ENCODE measurements around the gene SYNGR3. TPM values are rescaled to one million over a fixed set of nuclear protein-coding genes. Genes with fewer than 3 reads are reported as not detected.

The SYNGR3 gene
- total and polyA plus RNA-seq, 2 of the 13 experiments (the other 11 are each of a cell fraction or from before 2014, with no cell fraction given), result 0.97 to 5.7 TPM

GRCh38 chr16:1941162-1942046 lies 48.4 kb upstream of the SYNGR3 start (continued):
- TF ChIP-seq ZSCAN9 (CRISPR knock-in tag; IDR thresholded peaks at IDR 0.05; ENCODE audit: borderline replicate concordance), result no peak; the same call in 1 of the 2 replicates
- TF ChIP-seq ZFY (CRISPR knock-in tag; IDR thresholded peaks at IDR 0.05), result no peak
- no peak for TF ChIP-seq GTF2F1 (IDR thresholded peaks at IDR 0.05; ENCODE audit: low read length)
- no peak for TF ChIP-seq NONO (IDR thresholded peaks at IDR 0.05)
- no peak for TF ChIP-seq NONO (CRISPR knock-in tag; conservative IDR thresholded peaks at IDR 0.05)
- TF ChIP-seq BRD4 (CRISPR knock-in tag; IDR thresholded peaks at IDR 0.05), result peak; percentile 58
- no peak for TF ChIP-seq HOXA7 (CRISPR knock-in tag; IDR thresholded peaks at IDR 0.05)
- TF ChIP-seq, protein P1, sequence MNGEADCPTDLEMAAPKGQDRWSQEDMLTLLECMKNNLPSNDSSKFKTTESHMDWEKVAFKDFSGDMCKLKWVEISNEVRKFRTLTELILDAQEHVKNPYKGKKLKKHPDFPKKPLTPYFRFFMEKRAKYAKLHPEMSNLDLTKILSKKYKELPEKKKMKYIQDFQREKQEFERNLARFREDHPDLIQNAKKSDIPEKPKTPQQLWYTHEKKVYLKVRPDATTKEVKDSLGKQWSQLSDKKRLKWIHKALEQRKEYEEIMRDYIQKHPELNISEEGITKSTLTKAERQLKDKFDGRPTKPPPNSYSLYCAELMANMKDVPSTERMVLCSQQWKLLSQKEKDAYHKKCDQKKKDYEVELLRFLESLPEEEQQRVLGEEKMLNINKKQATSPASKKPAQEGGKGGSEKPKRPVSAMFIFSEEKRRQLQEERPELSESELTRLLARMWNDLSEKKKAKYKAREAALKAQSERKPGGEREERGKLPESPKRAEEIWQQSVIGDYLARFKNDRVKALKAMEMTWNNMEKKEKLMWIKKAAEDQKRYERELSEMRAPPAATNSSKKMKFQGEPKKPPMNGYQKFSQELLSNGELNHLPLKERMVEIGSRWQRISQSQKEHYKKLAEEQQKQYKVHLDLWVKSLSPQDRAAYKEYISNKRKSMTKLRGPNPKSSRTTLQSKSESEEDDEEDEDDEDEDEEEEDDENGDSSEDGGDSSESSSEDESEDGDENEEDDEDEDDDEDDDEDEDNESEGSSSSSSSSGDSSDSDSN (CRISPR knock-in tag; IDR thresholded peaks at IDR 0.05), result peak; percentile 61; the same call in 1 of the 2 replicates
- TF ChIP-seq ZNF484 (CRISPR knock-in tag; IDR thresholded peaks at IDR 0.05; ENCODE audit: borderline replicate concordance, low read depth), result no peak
- TF ChIP-seq ZNF749 (CRISPR knock-in tag; IDR thresholded peaks at IDR 0.05; ENCODE audit: borderline replicate concordance), result 0 out of 2 replicates have a peak, but pooled peaks have one; percentile 63
- no peak for TF ChIP-seq SOX6 (IDR thresholded peaks at IDR 0.05)
- no peak for TF ChIP-seq SOX6 (CRISPR knock-in tag; IDR thresholded peaks at IDR 0.05)
- 0 out of 2 replicates have a peak, but pooled peaks have one; percentile 19 for TF ChIP-seq CREB1 (IDR thresholded peaks at IDR 0.05)
- no peak for TF ChIP-seq CREB1 (CRISPR knock-in tag; IDR thresholded peaks at IDR 0.05)
- TF ChIP-seq MED13 (CRISPR knock-in tag; IDR thresholded peaks at IDR 0.05), result no peak
- TF ChIP-seq, protein P2, sequence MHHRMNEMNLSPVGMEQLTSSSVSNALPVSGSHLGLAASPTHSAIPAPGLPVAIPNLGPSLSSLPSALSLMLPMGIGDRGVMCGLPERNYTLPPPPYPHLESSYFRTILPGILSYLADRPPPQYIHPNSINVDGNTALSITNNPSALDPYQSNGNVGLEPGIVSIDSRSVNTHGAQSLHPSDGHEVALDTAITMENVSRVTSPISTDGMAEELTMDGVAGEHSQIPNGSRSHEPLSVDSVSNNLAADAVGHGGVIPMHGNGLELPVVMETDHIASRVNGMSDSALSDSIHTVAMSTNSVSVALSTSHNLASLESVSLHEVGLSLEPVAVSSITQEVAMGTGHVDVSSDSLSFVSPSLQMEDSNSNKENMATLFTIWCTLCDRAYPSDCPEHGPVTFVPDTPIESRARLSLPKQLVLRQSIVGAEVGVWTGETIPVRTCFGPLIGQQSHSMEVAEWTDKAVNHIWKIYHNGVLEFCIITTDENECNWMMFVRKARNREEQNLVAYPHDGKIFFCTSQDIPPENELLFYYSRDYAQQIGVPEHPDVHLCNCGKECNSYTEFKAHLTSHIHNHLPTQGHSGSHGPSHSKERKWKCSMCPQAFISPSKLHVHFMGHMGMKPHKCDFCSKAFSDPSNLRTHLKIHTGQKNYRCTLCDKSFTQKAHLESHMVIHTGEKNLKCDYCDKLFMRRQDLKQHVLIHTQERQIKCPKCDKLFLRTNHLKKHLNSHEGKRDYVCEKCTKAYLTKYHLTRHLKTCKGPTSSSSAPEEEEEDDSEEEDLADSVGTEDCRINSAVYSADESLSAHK (CRISPR knock-in tag; IDR thresholded peaks at IDR 0.05; ENCODE audit: borderline replicate concordance), result no peak
- peak; percentile 47 for TF ChIP-seq HNRNPLL (IDR thresholded peaks at IDR 0.05; ENCODE audit: low read depth, low read length, poor library complexity, severe bottlenecking)
- TF ChIP-seq ZBTB42 (CRISPR knock-in tag; IDR thresholded peaks at IDR 0.05), result no peak
- TF ChIP-seq, protein P3, sequence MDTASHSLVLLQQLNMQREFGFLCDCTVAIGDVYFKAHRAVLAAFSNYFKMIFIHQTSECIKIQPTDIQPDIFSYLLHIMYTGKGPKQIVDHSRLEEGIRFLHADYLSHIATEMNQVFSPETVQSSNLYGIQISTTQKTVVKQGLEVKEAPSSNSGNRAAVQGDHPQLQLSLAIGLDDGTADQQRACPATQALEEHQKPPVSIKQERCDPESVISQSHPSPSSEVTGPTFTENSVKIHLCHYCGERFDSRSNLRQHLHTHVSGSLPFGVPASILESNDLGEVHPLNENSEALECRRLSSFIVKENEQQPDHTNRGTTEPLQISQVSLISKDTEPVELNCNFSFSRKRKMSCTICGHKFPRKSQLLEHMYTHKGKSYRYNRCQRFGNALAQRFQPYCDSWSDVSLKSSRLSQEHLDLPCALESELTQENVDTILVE (CRISPR knock-in tag; IDR thresholded peaks at IDR 0.05), result no peak
- TF ChIP-seq ZNF737 (CRISPR knock-in tag; IDR thresholded peaks at IDR 0.05; ENCODE audit: borderline replicate concordance), result 0 out of 2 replicates have a peak, but pooled peaks have one; percentile 21
- peak; percentile 77 for TF ChIP-seq SSRP1 (CRISPR knock-in tag; IDR thresholded peaks at IDR 0.05)
- TF ChIP-seq ZNF746 (CRISPR knock-in tag; IDR thresholded peaks at IDR 0.05), result no peak
- peak; percentile 70 for TF ChIP-seq ZNF263 (CRISPR knock-in tag; IDR thresholded peaks at IDR 0.05)
- no peak for TF ChIP-seq ZNF773 (CRISPR knock-in tag; IDR thresholded peaks at IDR 0.05; ENCODE audit: borderline replicate concordance)
- peak; percentile 56; the same call in 1 of the 2 replicates for TF ChIP-seq ZNF552 (CRISPR knock-in tag; IDR thresholded peaks at IDR 0.05; ENCODE audit: borderline replicate concordance)
- TF ChIP-seq ZNF674 (CRISPR knock-in tag; IDR thresholded peaks at IDR 0.05; ENCODE audit: low read depth), result 0 out of 2 replicates have a peak, but pooled peaks have one; percentile 34

Data from HepG2 (cell line).